HepG2 (cell line): ENCODE measurements around the gene P3H3. TPM values are rescaled to one million over a fixed set of nuclear protein-coding genes. Genes with fewer than 3 reads are reported as not detected.

ENCODE experiments used
- ATAC-seq: fragments of 200-7000 bp; cut with Tn5 transposase; 3 replicates; pipeline ENCODE4 v1.9.1; 2020; ENCODE audit warnings: mild to moderate bottlenecking, moderate library complexity
- BruUV-seq: library from RNA; stranded (reverse); fragments of 400-500 nt; replicated peaks from 2 replicates; lab custom pipeline; 2021; lab: Mats Ljungman, UMichigan
- CTCF ChIA-PET: fragments of 300-600 bp; formaldehyde crosslinking; extraction: SDS; loops from one replicate; lab custom pipeline; 2021; ENCODE audit warnings: low total read pairs, inconsistent platforms, low intra/inter-chr PET ratio; lab: Yijun Ruan, JAX
- POLR2A ChIA-PET: fragments of 350-600 bp; sonication (Branson Sonifier 250); formaldehyde crosslinking; loops from one replicate; lab custom pipeline; 2020; ENCODE audit warnings: antibody characterized with exemption, inconsistent platforms; lab: Yijun Ruan, JAX
- DNase-seq: peaks from one replicate; pipeline ENCODE4 v3.0.0-alpha.2; 2015; ENCODE audit warnings: low spot score
- FAIRE-seq: peaks from 3 replicates; lab custom pipeline; 2011; peaks lifted over from hg19 to GRCh38; lab: Jason Lieb, UNC
- H2AFZ ChIP-seq: one replicate; pipeline ENCODE4 v1.6.1; 2011; ENCODE audit warnings: low read length, inconsistent platforms
- H3K27ac ChIP-seq: fragments of 300-600 bp; 3 replicates; pipeline ENCODE4 v1.8.0; 2011; ENCODE audit warnings: mixed run types, mild to moderate bottlenecking, mixed read lengths, low read length, inconsistent platforms; ENCODE audit not compliant: insufficient read depth; ENCODE audit errors: extremely low read length
- H3K27me3 ChIP-seq, 2 experiments: fragments of 200-600 bp in 1 of 2; 2 replicates in 1 of 2; 3 replicates in 1 of 2; pipeline versions ENCODE4 v1.6.0 to v1.8.0; 2011; ENCODE audit warnings: low read length in 2 of 2, mild to moderate bottlenecking in 2 of 2, moderate library complexity in 2 of 2, inconsistent platforms in 1 of 2; ENCODE audit not compliant: insufficient read depth in 2 of 2, control insufficient read depth in 1 of 2
- H3K36me3 ChIP-seq, 2 experiments: fragments of 200-600 bp in 1 of 2; replicated peaks in 1 of 2; 2 replicates in 1 of 2; 3 replicates in 1 of 2; pipeline versions ENCODE4 v1.5.1 to v1.8.0; 2011; ENCODE audit warnings: low read length in 2 of 2, inconsistent platforms in 1 of 2; ENCODE audit not compliant: insufficient read depth in 2 of 2, control insufficient read depth in 1 of 2
- H3K4me1 ChIP-seq: 2 replicates; pipeline ENCODE4 v1.5.1; 2012; ENCODE audit warnings: low read length, inconsistent platforms; ENCODE audit not compliant: insufficient read depth
- H3K4me2 ChIP-seq: 2 replicates; pipeline ENCODE4 v1.6.0; 2011; ENCODE audit warnings: low read depth, low read length, inconsistent platforms
- H3K4me3 ChIP-seq, 3 experiments: fragments of 200-600 bp in 1 of 3; sonication (generic), shearing (Covaris generic) in 1 of 3; replicated peaks in 1 of 3; 2 replicates each; pipeline ENCODE4 v1.5.1; 2011 to 2016; ENCODE audit warnings: low read length in 3 of 3, inconsistent platforms in 2 of 3, low read depth in 2 of 3, mild to moderate bottlenecking in 2 of 3, control low read depth in 1 of 3, mixed read lengths in 1 of 3; ENCODE audit not compliant: insufficient read depth in 1 of 3
- H3K79me2 ChIP-seq: one replicate; pipeline ENCODE4 v1.6.1; 2011; ENCODE audit warnings: low read length, inconsistent platforms; ENCODE audit not compliant: insufficient read depth
- H3K9ac ChIP-seq: 2 replicates; pipeline ENCODE4 v1.6.0; 2011; ENCODE audit warnings: mild to moderate bottlenecking, low read depth, low read length, inconsistent platforms; ENCODE audit not compliant: insufficient read depth
- H3K9me3 ChIP-seq: 2 replicates; pipeline ENCODE4 v1.5.1; 2012; ENCODE audit warnings: mild to moderate bottlenecking, low read length
- H4K20me1 ChIP-seq: 2 replicates; pipeline ENCODE4 v1.6.0; 2011; ENCODE audit warnings: inconsistent platforms, mild to moderate bottlenecking, low read length, moderate library complexity; ENCODE audit not compliant: insufficient read depth
- CEBPG ChIP-seq: IDR thresholded peaks from 2 replicates; pipeline ENCODE4 v1.6.1; 2016
- GATAD1 ChIP-seq: IDR thresholded peaks from 2 replicates; pipeline ENCODE4 v1.6.1; 2016; ENCODE audit warnings: missing genetic modification reagents, missing compliant biosample characterization
- ISL2 ChIP-seq: sonication (generic); formaldehyde crosslinking; IDR thresholded peaks from 2 replicates; pipeline ENCODE4 v1.5.0; 2020; ENCODE audit warnings: missing genetic modification reagents
- NR1H2 ChIP-seq: sonication (generic); formaldehyde crosslinking; IDR thresholded peaks from 2 replicates; pipeline ENCODE4 v1.8.1; 2022; ENCODE audit warnings: low read depth, missing genetic modification reagents, borderline replicate concordance
- RBAK ChIP-seq: sonication (generic); formaldehyde crosslinking; IDR thresholded peaks from 2 replicates; pipeline ENCODE4 v1.5.1; 2020; ENCODE audit warnings: mild to moderate bottlenecking, missing genetic modification reagents
- SOX5 ChIP-seq: IDR thresholded peaks from 2 replicates; pipeline ENCODE4 v1.6.1; 2016; ENCODE audit warnings: borderline replicate concordance
- TRAFD1 ChIP-seq: sonication (generic); formaldehyde crosslinking; IDR thresholded peaks from 2 replicates; pipeline ENCODE4 v1.5.1; 2020; ENCODE audit warnings: missing genetic modification reagents, mild to moderate bottlenecking, borderline replicate concordance
- ZMAT5 ChIP-seq: sonication (generic); formaldehyde crosslinking; IDR thresholded peaks from 2 replicates; pipeline ENCODE4 v1.5.0; 2020; ENCODE audit warnings: mild to moderate bottlenecking, low read depth, missing genetic modification reagents, borderline replicate concordance
- ZNF230 ChIP-seq: sonication (generic); formaldehyde crosslinking; IDR thresholded peaks from 2 replicates; pipeline ENCODE4 v1.4.0; 2020; ENCODE audit warnings: mild to moderate bottlenecking, missing genetic modification reagents
- ZNF296 ChIP-seq: sonication (generic); formaldehyde crosslinking; conservative IDR thresholded peaks from 2 replicates; pipeline ENCODE4 v1.5.0; 2020; ENCODE audit warnings: mild to moderate bottlenecking, missing genetic modification reagents
- ZNF34 ChIP-seq: sonication (generic); formaldehyde crosslinking; IDR thresholded peaks from 2 replicates; pipeline ENCODE4 v1.4.0; 2020; ENCODE audit warnings: mild to moderate bottlenecking, missing genetic modification reagents, borderline replicate concordance
- ZNF441 ChIP-seq: sonication (generic); formaldehyde crosslinking; IDR thresholded peaks from 2 replicates; pipeline ENCODE4 v1.7.0; 2021; ENCODE audit warnings: missing genetic modification reagents, borderline replicate concordance
- WGBS: methylation state at CpG from one replicate; pipeline ENCODE4 v1.1.6; 2017; ENCODE audit warnings: low lambda C conversion rate; 5-methylcytosine and 5-hydroxymethylcytosine counted together
- in situ Hi-C: cut with HindIII; loops from 2 replicates; pipeline ENCODE4 v1.10.0; 2017; ENCODE audit warnings: low pct_unique_long_range_greater_than_20kb; ENCODE audit not compliant: extremely low pct_ligation_motif_present
- intact Hi-C: fragments of 100-400 bp; cut with micrococcal nuclease; formaldehyde crosslinking; loops from one replicate; pipeline ENCODE4 v1.10.0; 2022; ENCODE audit not compliant: unreplicated experiment
- polyA plus RNA-seq, 8 experiments: library from polyadenylated mRNA; depleted of rRNA in 3 of 8; stranded (reverse) in 7 of 8; unstranded in 1 of 8; fragments of >200 nt; fragmentation: Illumina TruSeq in 4 of 8; extraction: Trizol in 4 of 8; gene quantifications; 2 replicates each; pipeline versions ENCODE4 v1.2.1 to v1.2.3, GENCODE V29; 2011 to 2016; ENCODE audit warnings: low read depth in 4 of 8, missing spikeins in 1 of 8, mixed read lengths in 1 of 8; ENCODE audit not compliant: insufficient read depth in 1 of 8
- total RNA-seq, 5 experiments: library from RNA; depleted of rRNA; stranded (reverse); fragments of >200 nt; fragmentation: Illumina TruSeq; extraction: Trizol; gene quantifications; 2 replicates each; pipeline ENCODE4 v1.2.3, GENCODE V29; 2016; ENCODE audit warnings: low read depth in 1 of 5
- TF ChIP-seq, protein P1 (sequence below): sonication (generic); formaldehyde crosslinking; IDR thresholded peaks from 2 replicates; pipeline ENCODE4 v1.5.1; 2020; ENCODE audit warnings: missing genetic modification reagents, mild to moderate bottlenecking, borderline replicate concordance
- TF ChIP-seq, protein P2 (sequence below): sonication (generic); formaldehyde crosslinking; IDR thresholded peaks from 2 replicates; pipeline ENCODE4 v1.4.0; 2020; ENCODE audit warnings: missing genetic modification reagents
- TF ChIP-seq, protein P3 (sequence below): sonication (generic); formaldehyde crosslinking; IDR thresholded peaks from 2 replicates; pipeline ENCODE4 v1.8.0; 2022; ENCODE audit warnings: missing genetic modification reagents, mild to moderate bottlenecking, borderline replicate concordance

P3H3 gene
- total and polyA plus RNA-seq, 2 of the 13 experiments (the other 11 are each of a cell fraction or from before 2014, with no cell fraction given): 20.1 to 20.5 TPM

- TF ChIP-seq NR1H2 (CRISPR knock-in tag) (no peak), ZNF441 (no peak), ZMAT5 (CRISPR knock-in tag) (no peak), SOX5 (CRISPR knock-in tag) (no peak), CEBPG (CRISPR knock-in tag) (no peak), ISL2 (no peak)
These were observed 37.6 kb upstream of the P3H3 start (continued) for GRCh38 chr12:6790496-6791150.

DNA sequence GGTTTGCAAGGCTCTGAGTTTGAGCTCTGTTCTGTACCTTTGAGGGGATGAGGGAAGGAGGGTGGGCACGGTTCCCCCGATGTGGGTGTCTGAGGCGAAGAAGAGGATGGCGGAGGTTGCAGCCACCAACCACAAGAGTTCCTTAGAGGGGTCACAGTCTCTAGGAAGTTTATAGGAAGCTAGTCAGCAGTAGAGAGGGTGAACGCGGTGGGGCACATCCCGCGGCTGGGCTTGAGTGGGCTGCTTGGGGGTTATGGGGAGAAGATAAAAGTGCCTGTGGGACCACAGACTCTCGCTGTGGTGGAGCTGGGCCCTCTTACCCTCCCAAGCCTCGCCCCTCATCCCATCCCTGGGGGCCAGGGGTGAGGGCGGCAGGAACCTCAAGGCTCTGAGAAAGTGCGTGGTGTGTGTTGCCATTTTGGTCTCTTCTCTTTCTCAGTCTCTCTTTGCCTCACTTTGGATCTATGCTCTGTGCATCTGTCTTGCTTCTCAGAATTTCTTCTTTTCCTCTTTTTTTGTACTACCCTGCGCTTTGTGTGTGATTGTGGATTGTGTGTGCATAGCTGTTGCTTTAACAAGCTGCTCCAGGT, 36.2 kb upstream of the P3H3 start:
- H3K27me3 ChIP-seq: no peaks in the 10 kb centered on the region; a peak in 1 of 5 replicates
- 93% methylated on average over 11 of the region's 13 CpGs for WGBS
- intact Hi-C loops (no loop called here), in situ Hi-C loops (no loop called here)
- peak overlapping the region; percentile 78 for H3K4me2 ChIP-seq
- H3K27ac ChIP-seq: peak overlapping the region; percentile 74
- no peaks in the 10 kb centered on the region for H3K79me2 ChIP-seq
- H3K9me3 ChIP-seq: no peaks in the 10 kb centered on the region
- no peak for FAIRE-seq
- ATAC-seq: no peak
- no peaks in the 10 kb centered on the region for H3K36me3 ChIP-seq
- no TSS peak for BruUV-seq
- H2AFZ ChIP-seq: no peak overlapping the region
- no peak for DNase-seq
- ChIA-PET CTCF (no interaction called here), POLR2A (interaction anchor here (1.0 to 2.6 kb wide), 13 partner anchors 11 to 299 kb away, joined by 3 to 25 read pairs (median 4); partner anchors contain the start of genes CDCA3, COPS7A, GAPDH and GPR162)
- peak overlapping the region; percentile 57 for H3K9ac ChIP-seq
- H3K4me1 ChIP-seq: peaks cover 53% of the 10 kb centered on the region
- H4K20me1 ChIP-seq: no peaks in the 10 kb centered on the region
- peak overlapping the region in 1 of 3 experiments; percentile 58; a peak in 2 of 6 replicates for H3K4me3 ChIP-seq
- TF ChIP-seq RBAK (CRISPR knock-in tag): 0 out of 2 replicates have a peak, but pooled peaks have one; percentile 20
- TF ChIP-seq ZNF230 (CRISPR knock-in tag): 0 out of 2 replicates have a peak, but pooled peaks have one; percentile 0
- TF ChIP-seq GATAD1 (CRISPR knock-in tag): no peak
- TF ChIP-seq, protein P1, sequence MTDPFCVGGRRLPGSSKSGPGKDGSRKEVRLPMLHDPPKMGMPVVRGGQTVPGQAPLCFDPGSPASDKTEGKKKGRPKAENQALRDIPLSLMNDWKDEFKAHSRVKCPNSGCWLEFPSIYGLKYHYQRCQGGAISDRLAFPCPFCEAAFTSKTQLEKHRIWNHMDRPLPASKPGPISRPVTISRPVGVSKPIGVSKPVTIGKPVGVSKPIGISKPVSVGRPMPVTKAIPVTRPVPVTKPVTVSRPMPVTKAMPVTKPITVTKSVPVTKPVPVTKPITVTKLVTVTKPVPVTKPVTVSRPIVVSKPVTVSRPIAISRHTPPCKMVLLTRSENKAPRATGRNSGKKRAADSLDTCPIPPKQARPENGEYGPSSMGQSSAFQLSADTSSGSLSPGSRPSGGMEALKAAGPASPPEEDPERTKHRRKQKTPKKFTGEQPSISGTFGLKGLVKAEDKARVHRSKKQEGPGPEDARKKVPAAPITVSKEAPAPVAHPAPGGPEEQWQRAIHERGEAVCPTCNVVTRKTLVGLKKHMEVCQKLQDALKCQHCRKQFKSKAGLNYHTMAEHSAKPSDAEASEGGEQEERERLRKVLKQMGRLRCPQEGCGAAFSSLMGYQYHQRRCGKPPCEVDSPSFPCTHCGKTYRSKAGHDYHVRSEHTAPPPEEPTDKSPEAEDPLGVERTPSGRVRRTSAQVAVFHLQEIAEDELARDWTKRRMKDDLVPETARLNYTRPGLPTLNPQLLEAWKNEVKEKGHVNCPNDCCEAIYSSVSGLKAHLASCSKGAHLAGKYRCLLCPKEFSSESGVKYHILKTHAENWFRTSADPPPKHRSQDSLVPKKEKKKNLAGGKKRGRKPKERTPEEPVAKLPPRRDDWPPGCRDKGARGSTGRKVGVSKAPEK (CRISPR knock-in tag): no peak
- TF ChIP-seq ZNF34 (CRISPR knock-in tag): no peak
- TF ChIP-seq TRAFD1 (CRISPR knock-in tag): no peak
- TF ChIP-seq, protein P2, sequence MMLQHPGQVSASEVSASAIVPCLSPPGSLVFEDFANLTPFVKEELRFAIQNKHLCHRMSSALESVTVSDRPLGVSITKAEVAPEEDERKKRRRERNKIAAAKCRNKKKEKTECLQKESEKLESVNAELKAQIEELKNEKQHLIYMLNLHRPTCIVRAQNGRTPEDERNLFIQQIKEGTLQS (CRISPR knock-in tag): no peak
- 0 out of 2 replicates have a peak, but pooled peaks have one; percentile 4 for TF ChIP-seq ZNF296
- TF ChIP-seq, protein P3, sequence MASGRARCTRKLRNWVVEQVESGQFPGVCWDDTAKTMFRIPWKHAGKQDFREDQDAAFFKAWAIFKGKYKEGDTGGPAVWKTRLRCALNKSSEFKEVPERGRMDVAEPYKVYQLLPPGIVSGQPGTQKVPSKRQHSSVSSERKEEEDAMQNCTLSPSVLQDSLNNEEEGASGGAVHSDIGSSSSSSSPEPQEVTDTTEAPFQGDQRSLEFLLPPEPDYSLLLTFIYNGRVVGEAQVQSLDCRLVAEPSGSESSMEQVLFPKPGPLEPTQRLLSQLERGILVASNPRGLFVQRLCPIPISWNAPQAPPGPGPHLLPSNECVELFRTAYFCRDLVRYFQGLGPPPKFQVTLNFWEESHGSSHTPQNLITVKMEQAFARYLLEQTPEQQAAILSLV (CRISPR knock-in tag): 0 out of 2 replicates have a peak, but pooled peaks have one; percentile 60
